HG02943 (cell line): Measurements from ENCODE around the gene ZNF281.
A peak's percentile ranks its signal among the peaks of the same experiment; 100 is the strongest.

ENCODE experiments used
- ATAC-seq: cut with Tn5 transposase; IDR thresholded peaks from one replicate; pipeline ENCODE4 v1.9.1; 2021; ENCODE audit warnings: mild to moderate bottlenecking, low read depth, moderate library complexity; ENCODE audit not compliant: unreplicated experiment

ZNF281 gene

GRCh38 chr1:200392625-200393185 is 17.1 kb downstream of the ZNF281 start:
- ATAC-seq = no peak

GRCh38 chr1:200391747-200392146 is 18.1 kb downstream of the ZNF281 start:
- ATAC-seq = no peak

- ATAC-seq = no peak
Measured at GRCh38 chr1:200388791-200389190, 21.0 kb downstream of the ZNF281 start.

GRCh38 chr1:200386416-200386815 is 23.4 kb downstream of the ZNF281 start:
- no peak for ATAC-seq

DNA sequence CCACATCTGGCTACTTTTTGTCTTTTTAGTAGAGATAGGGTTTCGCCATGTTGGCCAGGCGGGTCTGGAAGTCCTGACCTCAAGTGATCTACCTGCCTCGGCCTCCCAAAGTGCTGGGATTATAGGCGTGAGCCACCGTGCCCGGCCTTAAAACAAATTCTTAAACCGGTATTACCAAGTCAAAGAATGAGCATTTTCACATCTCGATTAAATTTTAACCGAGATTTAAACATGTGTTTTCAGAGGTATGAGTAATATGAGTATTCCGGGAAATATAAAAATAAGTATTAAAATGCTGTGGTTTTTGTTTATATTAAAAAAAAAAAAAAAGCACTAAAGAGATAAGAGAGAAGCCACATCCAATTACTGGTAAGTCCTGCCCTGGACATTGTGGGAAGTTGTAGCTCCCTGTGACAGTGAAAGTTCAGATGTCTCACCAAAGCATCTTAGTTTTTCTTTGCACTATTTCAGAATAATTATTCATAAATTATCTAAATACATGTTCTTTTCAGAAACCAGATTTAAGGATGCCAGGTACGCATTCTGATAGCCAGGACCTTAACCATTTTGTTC is 24.9 kb downstream of the ZNF281 start:
- ATAC-seq = no peak

DNA sequence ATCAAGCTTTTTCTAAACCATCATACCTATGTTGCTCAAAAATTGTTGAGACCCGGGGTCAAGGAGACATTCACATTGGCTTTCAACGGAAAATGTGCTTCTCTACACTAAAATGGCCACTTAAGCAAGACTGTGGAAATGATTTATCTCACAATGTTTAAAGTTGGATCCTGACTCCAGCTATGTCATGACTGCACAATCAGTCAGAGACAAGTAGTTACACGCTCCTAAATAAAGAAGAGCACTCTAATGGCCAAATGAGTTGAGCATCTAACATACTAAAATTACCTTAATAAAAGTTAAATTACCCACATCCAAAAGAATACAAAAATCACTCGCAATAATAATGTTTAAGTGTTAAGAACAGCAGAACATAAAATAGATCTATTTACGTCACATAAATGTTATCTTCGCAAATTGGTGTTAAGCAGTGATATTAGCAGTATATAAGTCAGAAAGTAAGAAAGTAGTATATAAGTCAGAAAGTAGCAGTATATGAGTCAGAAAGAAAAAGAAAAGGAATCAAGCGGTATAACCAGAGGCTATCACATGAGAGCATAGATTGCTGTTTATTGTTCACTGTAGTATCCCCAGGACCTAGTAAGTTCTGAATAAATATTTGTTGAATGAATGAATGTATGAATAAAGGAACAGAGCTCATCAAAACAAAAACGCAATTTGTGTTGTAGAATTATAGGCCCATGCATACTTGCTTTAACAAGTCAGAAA is 28.4 kb downstream of the ZNF281 start:
- ATAC-seq = no peak

- ATAC-seq = peak; percentile 52
Measured at GRCh38 chr1:200380589-200381021, 29.2 kb downstream of the ZNF281 start.

DNA sequence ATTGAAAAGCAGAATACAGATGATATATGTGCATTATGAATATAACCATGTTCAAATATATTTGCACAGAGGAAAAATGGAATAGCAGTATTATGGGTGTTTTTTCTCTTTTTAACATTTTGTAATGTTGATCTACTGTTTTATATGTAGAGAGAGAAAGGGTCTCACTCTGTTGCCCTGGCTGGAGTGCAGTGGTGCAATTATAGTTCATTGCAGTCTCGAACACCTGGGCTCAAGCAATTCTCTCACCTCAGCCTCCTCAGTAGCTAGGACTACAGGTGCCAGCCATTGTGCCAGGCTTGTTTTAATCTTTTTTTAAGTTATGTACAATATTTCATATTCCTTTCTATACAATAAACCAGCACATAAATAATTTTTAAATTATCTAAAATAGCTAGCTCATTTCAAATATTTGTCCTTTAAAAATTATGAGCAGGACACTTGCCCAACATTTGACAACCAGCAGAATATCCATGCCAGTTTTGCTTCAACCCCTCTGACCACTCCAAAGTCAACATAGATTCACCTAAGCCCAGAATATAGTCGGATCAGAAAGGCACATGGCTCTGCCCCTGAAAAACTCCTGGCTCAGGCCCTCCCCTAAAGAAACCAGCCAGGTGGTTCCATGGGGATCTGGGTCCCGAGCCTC is 29.8 kb downstream of the ZNF281 start:
- no peak for ATAC-seq

- no peak for ATAC-seq
Measured at GRCh38 chr1:200379432-200379757, 30.4 kb downstream of the ZNF281 start.

DNA sequence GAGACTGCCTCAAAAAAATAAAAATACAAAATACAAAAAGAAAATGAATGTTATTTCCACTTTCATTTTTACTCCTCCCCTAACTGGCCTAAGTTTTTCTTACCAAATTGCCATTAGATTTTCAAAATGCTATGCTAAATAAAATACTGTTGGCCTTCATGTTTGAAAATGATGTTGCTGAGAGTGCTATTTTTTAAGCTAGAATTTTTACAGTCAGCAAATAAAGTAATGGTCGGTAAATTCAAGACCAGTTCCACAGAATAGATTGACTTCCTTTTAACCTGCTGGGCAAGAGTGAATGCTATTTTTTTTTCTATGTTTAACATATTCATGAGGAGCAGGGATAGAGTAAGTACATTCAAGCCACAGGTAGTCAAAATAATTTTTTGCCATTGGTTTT is 31.7 kb downstream of the ZNF281 start:
- ATAC-seq = no peak

- ATAC-seq = no peak
Measured at GRCh38 chr1:200376528-200376927, 33.3 kb downstream of the ZNF281 start.

GRCh38 chr1:200374569-200375295 is 35.1 kb downstream of the ZNF281 start:
- no peak for ATAC-seq

GRCh38 chr1:200373811-200374231 is 36.0 kb downstream of the ZNF281 start:
- ATAC-seq = no peak

- no peak for ATAC-seq
Measured at GRCh38 chr1:200372885-200373181, 37.0 kb downstream of the ZNF281 start.

DNA sequence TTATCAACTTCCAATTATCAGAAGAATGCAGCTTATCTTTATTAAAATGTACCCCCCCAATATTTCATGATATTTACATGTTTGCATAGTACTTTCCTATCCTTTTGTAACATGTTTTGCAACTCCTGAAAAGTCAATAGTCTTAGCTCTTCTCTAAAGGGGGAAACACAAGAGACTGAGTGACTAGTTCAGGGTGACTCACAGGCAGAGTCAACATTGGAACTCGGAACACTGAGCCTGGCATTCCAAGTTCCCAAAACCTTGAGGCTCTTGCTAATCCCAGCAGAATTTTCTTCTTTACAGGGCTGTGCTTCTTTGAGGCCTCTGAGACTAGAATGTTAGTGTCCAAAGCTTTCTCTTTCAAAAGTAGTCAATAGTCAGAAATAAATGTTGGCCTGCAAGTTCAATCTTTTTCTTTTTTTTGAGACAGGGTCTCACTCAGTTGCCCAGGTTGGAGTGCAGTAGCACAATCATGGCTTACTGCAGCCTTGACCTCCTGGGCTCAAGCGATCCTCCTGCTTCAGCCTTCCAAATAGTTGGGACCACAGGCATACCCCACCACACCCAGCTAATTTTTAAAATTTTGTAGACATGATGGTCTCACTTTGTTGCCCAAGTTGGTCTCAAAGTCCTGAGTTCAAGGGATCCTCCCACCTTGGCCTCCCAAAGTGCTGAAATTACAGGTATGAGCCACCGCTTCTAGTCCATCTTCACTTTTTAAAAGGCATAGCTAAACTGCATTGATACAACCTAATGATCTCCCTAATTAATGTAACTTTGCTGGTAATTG is 37.5 kb downstream of the ZNF281 start:
- no peak for ATAC-seq

DNA sequence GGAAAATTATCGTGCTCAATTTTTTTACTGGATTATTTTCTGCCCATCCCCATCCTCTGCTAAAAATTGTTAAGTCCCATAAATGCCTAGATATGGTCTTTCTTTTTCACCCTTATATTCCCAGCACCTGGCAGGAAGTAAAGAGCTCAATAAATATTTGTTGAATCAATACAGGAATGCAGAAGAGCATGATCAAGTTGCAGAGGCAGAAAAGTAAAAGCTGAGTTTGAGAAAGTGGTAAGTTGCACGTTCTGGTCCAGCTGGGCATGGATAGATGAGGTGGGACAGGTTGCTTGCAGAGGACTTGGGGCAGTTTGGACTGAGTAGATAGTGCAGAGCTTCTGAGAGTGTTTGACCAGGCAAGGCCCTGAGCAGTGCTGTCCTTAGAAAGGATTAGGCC is 40.1 kb downstream of the ZNF281 start:
- ATAC-seq = no peak

- ATAC-seq = no peak
Measured at GRCh38 chr1:200369131-200369530, 40.7 kb downstream of the ZNF281 start.

GRCh38 chr1:200368556-200368955 is 41.3 kb downstream of the ZNF281 start:
- no peak for ATAC-seq

DNA sequence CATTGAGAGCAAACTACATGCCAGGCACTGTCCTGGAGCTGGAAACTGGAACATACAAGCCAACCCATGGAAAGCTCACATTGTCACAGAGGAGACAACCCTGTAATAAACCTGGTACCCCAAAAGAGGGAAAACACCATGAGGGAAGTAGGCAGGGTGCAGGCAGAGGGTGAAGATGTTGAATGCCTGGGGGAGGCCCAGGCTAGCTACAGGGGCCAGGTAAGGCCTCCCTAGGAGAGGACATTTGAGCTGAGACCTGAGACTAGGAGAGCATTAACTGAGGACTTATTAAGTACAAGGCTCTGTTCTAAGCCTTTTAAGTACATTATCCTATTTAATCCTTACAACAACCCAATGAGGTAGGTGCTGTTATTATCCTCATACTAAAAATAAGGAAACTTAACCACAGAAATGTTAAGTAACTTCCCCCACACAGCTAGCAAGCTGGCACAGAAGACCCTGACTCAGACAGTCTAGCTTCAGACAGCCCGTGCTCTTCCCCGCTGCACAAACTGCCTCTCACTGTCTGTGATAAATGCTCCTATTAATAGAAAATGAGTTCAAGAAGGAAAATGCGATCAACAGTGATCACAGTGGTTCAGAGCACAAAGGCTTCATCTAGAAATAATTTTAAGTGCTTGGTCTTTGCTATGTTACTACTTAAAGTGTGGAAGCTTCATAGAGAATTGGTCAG is 41.8 kb downstream of the ZNF281 start:
- ATAC-seq = no peak
